Activated gamma-delta T cell treated with anti-CD3 and anti-CD28 coated beads, Interleukin-2, amount 50 U/mL, for 16 hours (primary cell): ENCODE measurements around the gene RIPOR3.
"Not testable (repeated sequence)": the region's sequence is repeated elsewhere in the genome, so short reads cannot be mapped to it uniquely, and the experiment has no call there.

Experiments
- DNase-seq: peaks from one replicate; pipeline ENCODE4 v3.0.0-alpha.2; 2020; ENCODE audit warnings: low read depth

The RIPOR3 gene

GRCh38 chr20:50607850-50608749, 83.2 kb downstream of the RIPOR3 start:
- DNase-seq, result no peak

GRCh38 chr20:50607436-50607835, 83.9 kb downstream of the RIPOR3 start:
- DNase-seq, result no peak

GRCh38 chr20:50605136-50605535, 86.2 kb downstream of the RIPOR3 start:
- no peak for DNase-seq

GRCh38 chr20:50604451-50604850, 86.9 kb downstream of the RIPOR3 start:
- DNase-seq, result no peak

- no peak for DNase-seq
Observed at GRCh38 chr20:50602432-50603088, 88.8 kb downstream of the RIPOR3 start.

GRCh38 chr20:50601511-50602431, 89.6 kb downstream of the RIPOR3 start:
- DNase-seq, result no peak

- DNase-seq, result no peak
Observed at GRCh38 chr20:50600281-50600895, 91.0 kb downstream of the RIPOR3 start.

- DNase-seq, result not testable (repeated sequence)
Observed at GRCh38 chr20:50598768-50599167, 92.6 kb downstream of the RIPOR3 start.

GRCh38 chr20:50598074-50598473, 93.3 kb downstream of the RIPOR3 start:
- no peak for DNase-seq

GRCh38 chr20:50597406-50597969, 93.9 kb downstream of the RIPOR3 start:
- no peak for DNase-seq

- no peak for DNase-seq
Observed at GRCh38 chr20:50596694-50597021, 94.7 kb downstream of the RIPOR3 start.

- DNase-seq, result no peak
Observed at GRCh38 chr20:50595988-50596693, 95.2 kb downstream of the RIPOR3 start.

GRCh38 chr20:50595433-50595895, 95.9 kb downstream of the RIPOR3 start:
- DNase-seq, result no peak

GRCh38 chr20:50594591-50595432, 96.5 kb downstream of the RIPOR3 start:
- no peak for DNase-seq

- no peak for DNase-seq
Observed at GRCh38 chr20:50594231-50594590, 97.1 kb downstream of the RIPOR3 start.

- DNase-seq, result no peak
Observed at GRCh38 chr20:50593005-50593335, 98.4 kb downstream of the RIPOR3 start.

GRCh38 chr20:50592282-50593004, 98.9 kb downstream of the RIPOR3 start:
- no peak for DNase-seq

- DNase-seq, result no peak
Observed at GRCh38 chr20:50591233-50591852, 100.0 kb downstream of the RIPOR3 start.

GRCh38 chr20:50590348-50590664, 101.0 kb downstream of the RIPOR3 start:
- DNase-seq, result no peak
